Liver (tissue), 9 donors: ENCODE results near the gene SLX1A. TPM values are rescaled to one million over a fixed set of nuclear protein-coding genes. Genes with fewer than 3 reads are reported as not detected.

Experiments used
- DNase-seq: peaks from one replicate; pipeline ENCODE4 v3.0.0-alpha.2; 2017; ENCODE audit warnings: low spot score
- H3K27ac ChIP-seq, 2 donors: one replicate each; pipeline ENCODE4 v1.7.0; 2013; ENCODE audit warnings: inconsistent platforms in 2 of 2, low read length in 2 of 2, control low read depth in 1 of 2, low read depth in 1 of 2, mild to moderate bottlenecking in 1 of 2
- H3K27me3 ChIP-seq, 4 donors: one replicate each; pipeline versions ENCODE4 v1.6.1 to v1.7.0; 2013; ENCODE audit warnings: low read length in 3 of 4, inconsistent platforms in 1 of 4, mild to moderate bottlenecking in 1 of 4, moderate library complexity in 1 of 4; ENCODE audit not compliant: control insufficient read depth in 4 of 4, insufficient read depth in 4 of 4
- H3K36me3 ChIP-seq, 4 donors: one replicate each; pipeline versions ENCODE4 v1.6.1 to v1.7.0; 2013; ENCODE audit warnings: low read length in 3 of 4, mild to moderate bottlenecking in 3 of 4, low read depth in 1 of 4, moderate library complexity in 1 of 4; ENCODE audit not compliant: control insufficient read depth in 4 of 4, insufficient read depth in 3 of 4
- H3K4me1 ChIP-seq, 4 donors: one replicate each; pipeline versions ENCODE4 v1.6.1 to v1.7.0; 2013; ENCODE audit warnings: low read length in 3 of 4, mild to moderate bottlenecking in 3 of 4, moderate library complexity in 1 of 4; ENCODE audit not compliant: control insufficient read depth in 4 of 4, insufficient read depth in 4 of 4
- H3K4me3 ChIP-seq, 3 donors: one replicate each; pipeline versions ENCODE4 v1.6.1 to v1.7.0; 2013; ENCODE audit warnings: low read length in 3 of 3, control low read depth in 1 of 3, low read depth in 1 of 3, mild to moderate bottlenecking in 1 of 3
- H3K9ac ChIP-seq, 2 donors: one replicate each; pipeline ENCODE4 v1.7.0; 2013; ENCODE audit warnings: low read length in 2 of 2, mild to moderate bottlenecking in 2 of 2, moderate library complexity in 2 of 2, control low read depth in 1 of 2, low read depth in 1 of 2
- H3K9me3 ChIP-seq, 4 donors: one replicate each; pipeline versions ENCODE4 v1.6.1 to v1.7.0; 2013; ENCODE audit warnings: low read length in 3 of 4; ENCODE audit not compliant: control insufficient read depth in 4 of 4
- CTCF ChIP-seq: fragments of 150-350 bp; IDR thresholded peaks from 2 replicates; pipeline ENCODE4 v1.5.1; 2017; ENCODE audit warnings: improper control_type of control experiment, low read depth, low read length; ENCODE audit not compliant: missing input control
- EGR1 ChIP-seq, 2 donors: IDR thresholded peaks; 2 replicates each; pipeline ENCODE4 v1.6.1; 2016 to 2018; ENCODE audit warnings: antibody characterized with exemption in 2 of 2, low read depth in 2 of 2
- FOXA1 ChIP-seq: IDR thresholded peaks from 2 replicates; pipeline ENCODE4 v1.6.1; 2016; ENCODE audit warnings: antibody characterized with exemption
- FOXA2 ChIP-seq: IDR thresholded peaks from 2 replicates; pipeline ENCODE4 v1.6.1; 2016; ENCODE audit warnings: antibody characterized with exemption
- GABPA ChIP-seq, 2 donors: IDR thresholded peaks in 1 of 2; conservative IDR thresholded peaks in 1 of 2; 2 replicates each; pipeline ENCODE4 v1.6.1; 2016; ENCODE audit warnings: antibody characterized with exemption in 2 of 2, mild to moderate bottlenecking in 1 of 2, moderate library complexity in 1 of 2
- HNF4A ChIP-seq, 2 donors: conservative IDR thresholded peaks; 2 replicates each; pipeline ENCODE4 v1.6.1; 2016; ENCODE audit warnings: antibody characterized with exemption in 2 of 2, mild to moderate bottlenecking in 2 of 2
- HNF4G ChIP-seq: IDR thresholded peaks from 2 replicates; pipeline ENCODE4 v1.6.1; 2016; ENCODE audit warnings: antibody characterized with exemption
- JUND ChIP-seq, 2 donors: IDR thresholded peaks; 2 replicates each; pipeline ENCODE4 v1.6.1; 2016; ENCODE audit warnings: antibody characterized with exemption in 2 of 2
- NR2F2 ChIP-seq: IDR thresholded peaks from 2 replicates; pipeline ENCODE4 v1.6.1; 2016; ENCODE audit warnings: antibody characterized with exemption
- RAD21 ChIP-seq, 2 donors: IDR thresholded peaks; 2 replicates each; pipeline ENCODE4 v1.6.1; 2016; ENCODE audit warnings: antibody characterized with exemption in 2 of 2, mild to moderate bottlenecking in 2 of 2
- REST ChIP-seq: IDR thresholded peaks from 2 replicates; pipeline ENCODE4 v1.6.1; 2016; ENCODE audit warnings: antibody characterized with exemption, mild to moderate bottlenecking
- RXRA ChIP-seq, 2 donors: IDR thresholded peaks; 2 replicates each; pipeline ENCODE4 v1.6.1; 2017 to 2018; ENCODE audit warnings: antibody characterized with exemption in 2 of 2, mild to moderate bottlenecking in 1 of 2
- SP1 ChIP-seq: IDR thresholded peaks from 2 replicates; pipeline ENCODE4 v1.6.1; 2018; ENCODE audit warnings: antibody characterized with exemption, mild to moderate bottlenecking
- TAF1 ChIP-seq: conservative IDR thresholded peaks from 2 replicates; pipeline ENCODE4 v1.6.1; 2016; ENCODE audit warnings: antibody characterized with exemption, mild to moderate bottlenecking
- YY1 ChIP-seq: IDR thresholded peaks from 2 replicates; pipeline ENCODE4 v1.6.1; 2016; ENCODE audit warnings: antibody characterized with exemption, mild to moderate bottlenecking
- ZBTB33 ChIP-seq: IDR thresholded peaks from 2 replicates; pipeline ENCODE4 v1.6.1; 2016; ENCODE audit warnings: antibody characterized with exemption
- WGBS: extraction: QIAGEN DNeasy Blood & Tissue Kit; methylation state at CpG from one replicate; pipeline ENCODE4 v1.1.7; 2013; 5-methylcytosine and 5-hydroxymethylcytosine counted together
- polyA plus RNA-seq, 2 donors: library from polyadenylated mRNA; stranded (reverse) in 1 of 2; unstranded in 1 of 2; fragments of 200-250 nt in 1 of 2; fragments of >200 nt in 1 of 2; fragmentation: Nextera tagmentation in 1 of 2; extraction: Ambion mirVana in 1 of 2; gene quantifications; one replicate each; pipeline versions ENCODE4 v1.2.1 to v1.2.3, GENCODE V29; 2013 to 2015
- total RNA-seq, 2 donors: library from RNA; depleted of rRNA; stranded (reverse); fragments of >200 nt; gene quantifications; one replicate each; pipeline ENCODE4 v1.2.3, GENCODE V29; 2014
- TF ChIP-seq, protein P1 (sequence below): IDR thresholded peaks from 2 replicates; pipeline ENCODE4 v1.6.1; 2016; ENCODE audit warnings: antibody characterized with exemption
- TF ChIP-seq, protein P2 (sequence below): IDR thresholded peaks from 2 replicates; pipeline ENCODE4 v1.6.1; 2016; ENCODE audit warnings: antibody characterized with exemption
- donor health status: healthy.
- donor health status: healthy.
- donor health status: healthy.
- donor health status: healthy.
- donor health status: healthy.

Gene SLX1A
- total and polyA plus RNA-seq, 4 donors, result 37.1 to 55.2 (median 42.0) TPM

GRCh38 chr16:30186782-30187555 lies 6.7 kb upstream of the SLX1A start:
- Histone ChIP-seq H3K27me3 (no peaks in the 10 kb centered on the region), H3K4me1 (peaks cover 0 to 18% (median 2%) of the 10 kb centered on the region in 4 donors), H3K27ac (peak overlapping the region in 1 of 2 donors; percentile 29)

More at GRCh38 chr16:30186782-30187555, 6.7 kb upstream of the SLX1A start:
- DNase-seq, result peak; percentile 81
- Histone ChIP-seq H3K9ac (no peak overlapping the region), H3K9me3 (no peaks in the 10 kb centered on the region), H3K4me3 (no peak overlapping the region), H3K36me3 (peaks cover 0 to 2% (median 0%) of the 10 kb centered on the region in 4 donors)
- TF ChIP-seq RXRA (IDR thresholded peaks at IDR 0.05), result no peak
- no peak for TF ChIP-seq HNF4G
- TF ChIP-seq REST, result no peak
- no peak for TF ChIP-seq HNF4A (conservative IDR thresholded peaks at IDR 0.05)
- no peak for TF ChIP-seq SP1
- no peak for TF ChIP-seq FOXA1
- no peak for TF ChIP-seq JUND (IDR thresholded peaks at IDR 0.05)
- TF ChIP-seq NR2F2, result peak; percentile 46
- TF ChIP-seq, protein P1, sequence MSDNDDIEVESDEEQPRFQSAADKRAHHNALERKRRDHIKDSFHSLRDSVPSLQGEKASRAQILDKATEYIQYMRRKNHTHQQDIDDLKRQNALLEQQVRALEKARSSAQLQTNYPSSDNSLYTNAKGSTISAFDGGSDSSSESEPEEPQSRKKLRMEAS, result no peak
- TF ChIP-seq CTCF, result peak; percentile 50
- TF ChIP-seq TAF1, result no peak
- no peak for TF ChIP-seq EGR1 (IDR thresholded peaks at IDR 0.05; ENCODE audit: low read depth in 2 of 2)
- no peak for TF ChIP-seq GABPA (IDR thresholded peaks at IDR 0.05 in 1 of 2, conservative IDR thresholded peaks at IDR 0.05 in 1 of 2)
- TF ChIP-seq ZBTB33, result no peak
- no peak for TF ChIP-seq FOXA2
- TF ChIP-seq YY1, result no peak
- TF ChIP-seq, protein P2, sequence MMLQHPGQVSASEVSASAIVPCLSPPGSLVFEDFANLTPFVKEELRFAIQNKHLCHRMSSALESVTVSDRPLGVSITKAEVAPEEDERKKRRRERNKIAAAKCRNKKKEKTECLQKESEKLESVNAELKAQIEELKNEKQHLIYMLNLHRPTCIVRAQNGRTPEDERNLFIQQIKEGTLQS, result no peak
- peak; percentile 55 to 78 for TF ChIP-seq RAD21 (IDR thresholded peaks at IDR 0.05)
- WGBS, result 54% methylated on average over 36 of the region's 36 CpGs
